Fibroblast of skin of scalp (primary cell): ENCODE measurements around the gene DMC1.
"Not testable (repeated sequence)": the region's sequence is repeated elsewhere in the genome, so short reads cannot be mapped to it uniquely, and the experiment has no call there.

Experiments
- DNase-seq: peaks from one replicate; pipeline ENCODE4 v3.0.0-alpha.2; 2013

DMC1 gene

GRCh38 chr22:38501797-38502672 is 67.9 kb downstream of the DMC1 start:
- no peak for DNase-seq

GRCh38 chr22:38497869-38498268 is 72.1 kb downstream of the DMC1 start:
- no peak for DNase-seq

- DNase-seq = no peak
Measured at GRCh38 chr22:38494939-38495338, 75.0 kb downstream of the DMC1 start.

GRCh38 chr22:38494498-38494897 is 75.5 kb downstream of the DMC1 start:
- DNase-seq = peak; percentile 50

- DNase-seq = no peak
Measured at GRCh38 chr22:38491707-38492348, 78.2 kb downstream of the DMC1 start.

GRCh38 chr22:38490915-38491314 is 79.1 kb downstream of the DMC1 start:
- DNase-seq = peak; percentile 43

GRCh38 chr22:38490475-38490874 is 79.5 kb downstream of the DMC1 start:
- DNase-seq = no peak

- DNase-seq = no peak
Measured at GRCh38 chr22:38489561-38490145, 80.3 kb downstream of the DMC1 start.

GRCh38 chr22:38489142-38489541 is 80.8 kb downstream of the DMC1 start:
- DNase-seq = no peak

- DNase-seq = no peak
Measured at GRCh38 chr22:38487946-38488345, 82.0 kb downstream of the DMC1 start.

GRCh38 chr22:38485783-38486182 is 84.2 kb downstream of the DMC1 start:
- DNase-seq = no peak

- DNase-seq = no peak
Measured at GRCh38 chr22:38484244-38484643, 85.7 kb downstream of the DMC1 start.

- DNase-seq = no peak
Measured at GRCh38 chr22:38482662-38483308, 87.2 kb downstream of the DMC1 start.

- no peak for DNase-seq
Measured at GRCh38 chr22:38481871-38482332, 88.1 kb downstream of the DMC1 start.

- DNase-seq = no peak
Measured at GRCh38 chr22:38481162-38481870, 88.7 kb downstream of the DMC1 start.

GRCh38 chr22:38479096-38479837 is 90.7 kb downstream of the DMC1 start:
- no peak for DNase-seq

GRCh38 chr22:38477585-38477984 is 92.4 kb downstream of the DMC1 start:
- no peak for DNase-seq

GRCh38 chr22:38474003-38474607 is 95.9 kb downstream of the DMC1 start:
- DNase-seq = no peak

GRCh38 chr22:38471237-38471636 is 98.7 kb downstream of the DMC1 start:
- no peak for DNase-seq

GRCh38 chr22:38470179-38470578 is 99.8 kb downstream of the DMC1 start:
- DNase-seq = not testable (repeated sequence)

GRCh38 chr22:38469306-38469781 is 100.6 kb downstream of the DMC1 start:
- no peak for DNase-seq
